GM21619 (cell line): ENCODE results near the gene LMTK3.

Experiments
- ATAC-seq: cut with Tn5 transposase; IDR thresholded peaks from one replicate; pipeline ENCODE4 v1.9.1; 2021; ENCODE audit not compliant: unreplicated experiment

Gene LMTK3

DNA sequence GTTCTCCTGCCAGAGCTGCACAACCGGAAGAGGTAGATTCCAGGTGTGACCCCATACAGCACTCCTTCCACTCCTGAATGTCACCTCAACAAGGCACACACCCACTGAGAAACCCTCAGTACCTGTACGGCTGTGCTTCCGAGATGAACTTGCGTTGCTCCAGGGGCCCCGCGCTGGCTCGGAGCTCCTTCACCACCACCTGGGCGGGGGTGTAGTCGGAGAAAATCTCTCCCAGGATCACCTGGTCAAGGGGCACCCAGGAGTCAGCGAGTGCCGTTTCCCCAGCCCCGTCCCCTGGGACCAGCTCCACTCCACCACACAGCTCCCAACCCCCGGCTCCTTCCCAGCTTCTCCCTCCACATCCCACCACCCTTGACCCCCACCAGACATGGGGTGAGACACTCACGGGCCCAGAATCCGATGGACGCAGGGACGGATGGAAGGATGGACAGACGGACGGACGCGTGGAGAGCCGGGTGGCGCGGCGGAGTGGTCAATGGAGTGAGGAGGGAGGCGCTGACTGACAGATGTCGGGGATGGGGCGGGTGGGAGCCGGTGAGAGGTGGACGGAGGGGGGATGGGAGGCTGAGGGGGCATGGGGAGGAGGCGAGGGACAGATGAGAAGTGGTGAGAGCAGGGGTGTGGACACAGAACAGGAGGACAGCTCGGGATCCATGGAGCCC is 2.8 kb downstream of the LMTK3 start:
- no peak for ATAC-seq

DNA sequence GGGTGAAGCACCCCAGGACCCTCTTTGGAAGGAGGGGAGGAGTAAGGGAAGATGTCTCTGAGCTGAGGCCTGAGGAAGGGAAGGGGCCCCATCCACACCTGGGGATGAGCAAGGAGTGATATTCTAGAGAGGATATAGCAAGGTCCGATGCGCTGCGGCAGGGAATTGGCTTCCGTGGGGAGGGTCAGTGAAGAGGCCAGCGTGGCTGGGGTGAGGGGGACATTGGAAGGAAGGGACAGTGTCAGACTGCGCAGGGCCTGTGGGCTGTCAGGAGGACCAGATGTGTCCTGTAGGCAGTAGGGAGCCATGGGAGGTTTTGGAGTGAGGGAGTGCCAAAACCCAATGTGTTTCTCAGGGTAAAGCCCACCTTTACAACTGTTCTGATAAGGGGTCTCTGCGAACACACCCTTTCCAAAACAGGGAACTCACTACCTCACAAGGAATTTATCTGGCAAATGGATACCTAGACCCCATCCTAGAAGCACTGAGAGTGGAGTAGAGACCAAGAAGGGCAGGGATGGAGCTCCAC is 3.7 kb downstream of the LMTK3 start:
- ATAC-seq, result no peak

DNA sequence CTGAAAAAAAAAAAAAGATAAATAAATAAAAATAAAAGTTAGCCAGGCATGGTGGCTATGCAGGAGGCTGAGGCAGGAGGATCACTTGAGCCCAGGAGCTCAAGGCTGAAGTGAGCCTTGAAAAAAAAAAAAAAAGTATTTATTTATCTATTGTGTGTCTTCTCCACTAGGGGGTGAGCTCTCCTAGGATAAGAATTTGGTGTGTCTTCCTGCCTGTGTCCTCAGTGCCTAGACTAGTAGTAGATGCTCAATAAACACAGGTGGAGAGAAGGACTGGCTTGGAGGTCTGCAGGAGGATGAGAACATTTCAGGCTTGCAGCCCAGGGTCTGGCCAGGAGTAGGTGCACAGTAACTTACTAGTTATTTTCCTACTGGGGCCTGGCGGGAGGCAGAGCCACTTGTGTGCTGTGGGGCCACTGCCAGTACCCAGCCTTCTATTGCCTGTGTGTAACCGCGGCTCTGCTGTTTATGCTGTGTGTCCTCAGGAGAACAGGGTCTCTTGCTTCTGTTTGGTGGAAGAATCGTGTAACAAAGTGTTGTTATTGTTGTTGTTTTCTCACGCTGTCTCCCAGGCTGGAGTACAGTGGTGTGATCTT is 5.4 kb downstream of the LMTK3 start:
- ATAC-seq, result no peak

DNA sequence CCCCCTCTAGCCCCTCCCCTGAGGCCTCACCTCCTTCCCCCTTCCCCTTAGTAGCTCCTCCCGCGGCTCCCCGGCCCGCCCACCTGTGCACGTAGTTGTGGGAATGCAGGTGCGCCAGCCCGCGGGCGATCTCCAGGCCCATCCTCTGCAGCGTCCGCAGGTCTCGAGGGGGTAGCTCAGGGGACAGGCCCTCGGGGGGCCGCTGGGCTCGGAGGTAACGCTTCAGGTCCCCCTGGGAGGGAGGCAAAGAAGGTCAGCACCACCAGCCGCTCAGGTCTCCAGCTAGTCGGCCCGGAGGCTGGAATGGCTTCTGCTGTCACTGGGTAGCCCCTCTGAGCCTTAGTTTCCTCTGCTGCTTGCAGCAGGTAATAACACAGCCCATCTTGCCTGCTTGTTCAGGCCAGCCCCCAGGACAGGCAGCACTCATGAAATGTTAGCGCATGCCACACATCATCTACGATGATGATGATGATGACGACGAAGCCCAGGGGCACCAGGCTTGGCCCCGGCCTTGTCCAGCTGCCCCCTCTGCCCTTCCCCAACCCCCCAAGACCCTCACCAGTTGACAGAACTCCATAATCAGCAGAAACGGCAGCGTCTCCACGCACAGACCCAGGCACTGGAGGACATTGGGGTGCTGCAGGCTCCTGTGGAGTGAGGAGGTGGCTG is 9.2 kb downstream of the LMTK3 start:
- no peak for ATAC-seq

DNA sequence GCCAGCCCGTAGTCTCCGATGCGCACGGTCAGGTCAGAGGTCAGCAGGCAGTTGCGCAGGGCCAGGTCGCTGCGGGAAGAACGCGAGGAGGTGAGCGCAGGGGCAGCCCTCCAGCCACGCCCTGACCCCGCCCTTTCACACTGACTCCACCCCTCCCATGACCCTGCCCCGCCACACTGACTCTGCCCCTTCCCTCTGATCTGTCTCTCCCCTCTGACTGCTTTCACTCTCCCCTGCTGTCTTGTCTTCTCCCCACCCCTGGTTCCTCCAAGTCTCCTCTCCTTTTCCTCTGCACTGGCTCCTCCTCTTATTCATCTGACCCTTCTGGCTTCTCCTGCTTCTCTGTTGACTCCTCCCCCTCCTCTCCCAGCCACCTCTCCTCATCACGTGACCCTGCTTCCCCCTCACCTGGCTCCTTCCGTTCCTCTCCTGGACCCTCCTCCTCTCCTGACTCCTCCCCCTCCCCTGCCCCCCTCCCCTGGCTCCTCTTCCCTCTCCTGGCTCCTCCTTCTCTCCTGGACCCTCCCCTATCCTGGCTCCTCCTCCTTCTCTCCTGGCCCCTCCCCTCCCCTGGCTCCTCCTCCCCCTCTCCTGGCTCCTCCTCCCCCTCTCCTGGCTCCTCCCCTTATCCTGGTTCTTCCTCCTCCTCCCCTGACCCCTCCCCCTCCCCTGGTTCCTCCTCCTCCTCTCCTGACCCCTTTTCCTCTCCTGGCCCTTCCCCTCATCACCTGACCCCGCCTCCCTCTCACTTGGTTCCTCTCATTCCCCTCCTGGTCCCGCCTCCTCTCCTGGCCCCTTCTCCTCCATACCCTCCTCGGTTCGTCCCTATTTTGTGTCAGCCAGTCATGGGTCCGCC is 9.9 kb downstream of the LMTK3 start:
- ATAC-seq, result no peak

DNA sequence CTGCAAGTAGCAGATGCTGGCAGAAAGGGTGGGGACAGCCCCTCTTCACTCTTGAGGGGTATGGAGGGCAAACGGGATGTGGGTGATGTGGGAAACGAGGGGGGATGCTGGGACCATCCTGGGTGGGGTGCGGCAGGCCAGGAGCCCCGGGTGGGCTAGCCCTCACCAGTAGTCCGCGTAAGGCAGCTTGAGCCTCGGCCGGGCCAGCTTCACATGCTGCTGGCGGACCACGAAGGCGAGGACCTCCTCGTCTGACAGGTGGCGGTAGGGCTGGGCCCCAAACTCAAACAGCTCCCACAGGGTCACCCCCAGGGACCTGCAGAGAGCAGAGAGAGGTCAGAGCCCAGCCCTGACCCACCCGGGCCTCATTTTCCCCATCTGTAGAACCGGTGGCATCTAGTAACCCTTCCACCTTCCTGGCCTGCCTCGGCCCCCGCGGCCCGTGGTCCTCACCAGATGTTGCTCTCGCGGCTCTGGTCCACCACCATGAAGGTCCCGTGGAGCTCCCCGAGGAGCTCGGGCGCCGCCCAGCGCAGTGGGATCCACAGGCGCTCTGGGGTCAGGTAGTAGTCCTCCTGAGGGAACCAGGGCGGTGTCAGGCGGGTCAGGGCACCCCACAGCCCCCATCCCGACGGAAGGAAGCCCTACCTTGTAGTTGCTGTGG is 10.7 kb downstream of the LMTK3 start:
- no peak for ATAC-seq

DNA sequence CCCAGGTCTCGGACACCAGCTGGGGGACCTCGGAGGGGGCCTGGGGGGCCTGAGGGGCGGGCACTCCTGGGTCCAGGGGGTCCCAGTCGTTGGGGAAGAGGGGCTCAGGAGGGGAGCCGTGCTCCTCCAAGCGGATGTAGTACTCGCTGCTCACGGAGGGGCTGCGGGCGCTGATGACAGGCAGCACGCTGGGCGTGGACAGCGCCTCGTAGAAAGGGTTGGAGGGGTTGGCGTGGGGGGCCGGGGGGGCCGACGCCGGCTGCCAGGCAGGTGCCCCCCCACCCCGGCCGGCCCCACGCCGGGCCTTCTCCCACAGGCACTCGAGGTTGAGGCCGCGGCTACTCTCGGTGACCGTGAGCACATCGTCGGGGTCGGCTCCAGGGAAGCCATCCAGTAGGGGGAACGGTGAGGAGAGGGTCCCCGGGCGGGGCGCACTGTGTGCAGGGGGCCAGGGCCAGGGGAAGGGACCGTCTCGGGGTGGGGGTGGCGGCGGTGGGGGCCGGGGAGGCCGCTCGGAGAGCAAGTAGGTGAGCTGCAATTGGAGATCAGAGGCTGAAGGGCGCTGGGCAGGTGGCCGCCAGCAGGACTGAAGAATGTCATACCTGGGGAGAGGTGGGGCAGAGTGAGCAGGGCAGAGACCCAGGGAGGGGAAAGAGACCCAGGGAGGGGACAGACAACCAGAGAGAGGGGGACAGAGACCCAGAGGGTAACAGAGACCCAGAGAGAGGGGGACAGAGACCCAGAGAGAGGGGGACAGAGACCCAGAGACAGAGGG is 12.1 kb downstream of the LMTK3 start:
- ATAC-seq, result no peak

DNA sequence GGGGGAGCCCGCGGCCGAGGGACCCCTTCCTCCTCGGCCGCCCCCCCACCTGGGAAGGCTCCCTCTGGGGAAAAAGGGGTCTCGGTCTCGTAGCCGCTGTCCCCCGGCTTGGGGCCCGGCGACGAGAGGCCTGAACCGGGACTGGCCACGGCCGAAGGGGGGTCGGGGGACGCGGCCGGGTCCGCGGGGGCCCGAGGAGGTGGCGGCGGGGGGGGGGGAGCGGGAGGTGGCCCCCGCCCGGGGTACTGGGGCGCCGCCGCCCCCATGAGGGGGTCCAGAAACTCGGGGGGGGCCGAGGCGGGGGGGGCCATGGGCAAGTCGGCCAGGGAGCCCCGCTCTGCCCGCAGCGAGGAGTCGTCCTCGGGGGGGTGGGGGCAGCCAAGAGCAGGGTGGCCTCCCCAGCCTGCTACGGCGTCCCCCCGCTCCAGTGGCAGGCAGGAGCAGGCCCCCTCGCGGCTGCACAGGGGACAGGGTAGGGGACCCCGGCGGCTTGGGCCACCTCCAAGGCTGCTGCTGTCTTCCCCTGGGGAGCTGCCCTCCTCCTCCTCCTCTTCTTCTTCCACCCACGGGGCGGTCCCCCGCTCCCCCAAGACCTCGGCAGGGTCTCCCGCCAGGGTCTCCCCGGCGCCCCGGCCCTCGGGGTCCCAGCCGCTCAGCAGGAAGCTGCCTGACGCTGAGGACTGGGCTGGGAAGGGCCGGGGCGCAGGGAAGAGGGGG is 12.9 kb downstream of the LMTK3 start:
- no peak for ATAC-seq

DNA sequence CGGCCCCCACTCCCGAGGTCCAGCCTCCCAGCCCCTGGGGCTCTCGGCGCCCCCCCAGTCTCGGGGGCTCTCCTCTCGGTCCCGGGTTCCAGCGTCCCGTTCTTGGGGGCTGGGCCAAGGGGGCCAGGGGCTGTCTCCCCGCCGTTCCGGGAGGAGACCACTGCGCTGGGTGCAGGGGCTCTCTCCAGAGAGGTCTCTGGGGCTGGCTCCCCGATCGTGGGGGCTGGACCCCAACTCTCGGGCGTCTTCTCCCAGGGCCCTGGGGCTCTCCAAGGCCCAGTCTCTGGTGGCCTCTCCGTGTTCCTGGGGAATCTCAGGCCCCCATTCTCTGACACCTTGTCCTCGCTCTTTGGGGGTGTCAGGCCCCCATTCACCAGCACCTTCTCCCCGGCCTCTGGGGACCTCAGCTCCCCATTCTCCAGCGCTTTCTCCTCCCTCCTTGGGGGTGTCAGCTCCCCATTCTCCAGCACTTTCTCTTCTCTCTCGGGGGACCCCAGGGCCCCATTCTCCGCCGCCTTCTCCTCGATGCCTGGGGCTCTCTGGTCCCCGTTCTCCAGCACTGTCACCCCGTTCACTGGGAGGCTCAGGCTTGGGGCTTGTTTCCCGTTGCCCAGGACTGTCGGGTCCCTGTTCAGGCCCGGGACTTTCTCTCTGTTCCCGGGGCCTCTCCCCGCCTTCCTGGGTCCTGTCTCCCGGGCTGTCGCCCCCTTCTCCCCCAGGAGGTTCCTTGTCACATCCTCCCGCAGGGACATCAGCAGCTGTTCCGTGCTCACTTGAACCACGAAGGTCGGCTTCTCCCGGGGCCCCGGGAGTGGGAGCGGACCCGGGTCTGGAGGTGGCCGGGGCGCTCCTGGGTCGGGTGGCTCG is 13.7 kb downstream of the LMTK3 start:
- ATAC-seq, result no peak

DNA sequence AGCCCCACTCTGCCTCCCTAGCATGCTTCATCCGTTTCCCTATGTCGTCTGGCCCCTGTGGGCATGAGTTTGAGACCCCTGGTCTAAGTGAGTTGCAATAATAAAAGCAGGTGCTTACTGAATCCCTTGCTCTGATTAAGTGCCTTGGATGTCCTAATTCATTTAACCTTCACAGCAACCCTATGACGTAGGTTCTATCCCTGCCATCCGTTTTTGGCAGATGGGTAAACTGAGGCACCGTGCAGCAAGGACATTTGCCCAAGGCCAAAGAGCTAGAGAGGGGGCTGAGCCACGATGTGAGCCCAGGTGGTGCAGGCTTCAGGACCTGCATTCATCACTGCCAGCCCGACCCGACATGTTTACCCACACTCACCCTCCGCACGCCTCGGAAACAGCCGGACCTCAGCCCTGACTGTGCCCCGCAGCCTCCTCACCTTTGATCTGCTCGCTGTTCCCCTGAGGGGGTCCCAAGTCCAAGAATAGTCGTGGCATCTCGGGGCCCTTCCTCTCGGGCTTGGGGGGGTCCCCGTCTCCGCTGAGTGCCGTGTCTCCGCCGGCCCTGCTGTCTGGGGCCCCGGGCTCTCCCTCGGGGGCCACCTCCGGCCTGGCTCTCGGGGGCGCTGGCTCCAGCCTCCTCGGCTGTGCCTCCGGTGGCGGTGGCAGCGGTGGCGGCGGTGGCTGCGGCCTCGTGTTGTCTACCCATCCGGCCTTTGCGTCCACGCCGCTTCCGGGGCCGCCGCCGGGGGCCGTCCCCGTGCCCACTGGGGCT is 14.5 kb downstream of the LMTK3 start:
- ATAC-seq, result no peak

DNA sequence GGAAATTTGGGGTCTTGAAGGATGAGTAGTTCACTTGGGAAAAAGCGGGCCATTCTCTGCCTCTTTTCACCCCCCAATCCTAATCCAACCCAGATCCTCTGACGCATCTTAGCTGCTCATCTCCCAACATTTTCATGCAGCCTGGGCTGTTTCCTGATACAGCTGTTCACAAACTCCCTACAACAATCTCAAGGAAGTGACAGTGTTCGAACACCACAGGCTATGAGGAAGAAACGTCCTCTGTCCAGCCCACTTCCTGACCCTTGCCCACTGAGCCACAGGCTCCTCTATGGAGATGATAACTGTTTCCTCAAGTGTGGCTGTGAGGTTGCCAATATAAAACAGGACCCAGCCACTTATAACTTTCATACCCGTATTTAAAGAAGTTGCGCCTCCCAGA is 16.2 kb downstream of the LMTK3 start:
- ATAC-seq, result no peak

DNA sequence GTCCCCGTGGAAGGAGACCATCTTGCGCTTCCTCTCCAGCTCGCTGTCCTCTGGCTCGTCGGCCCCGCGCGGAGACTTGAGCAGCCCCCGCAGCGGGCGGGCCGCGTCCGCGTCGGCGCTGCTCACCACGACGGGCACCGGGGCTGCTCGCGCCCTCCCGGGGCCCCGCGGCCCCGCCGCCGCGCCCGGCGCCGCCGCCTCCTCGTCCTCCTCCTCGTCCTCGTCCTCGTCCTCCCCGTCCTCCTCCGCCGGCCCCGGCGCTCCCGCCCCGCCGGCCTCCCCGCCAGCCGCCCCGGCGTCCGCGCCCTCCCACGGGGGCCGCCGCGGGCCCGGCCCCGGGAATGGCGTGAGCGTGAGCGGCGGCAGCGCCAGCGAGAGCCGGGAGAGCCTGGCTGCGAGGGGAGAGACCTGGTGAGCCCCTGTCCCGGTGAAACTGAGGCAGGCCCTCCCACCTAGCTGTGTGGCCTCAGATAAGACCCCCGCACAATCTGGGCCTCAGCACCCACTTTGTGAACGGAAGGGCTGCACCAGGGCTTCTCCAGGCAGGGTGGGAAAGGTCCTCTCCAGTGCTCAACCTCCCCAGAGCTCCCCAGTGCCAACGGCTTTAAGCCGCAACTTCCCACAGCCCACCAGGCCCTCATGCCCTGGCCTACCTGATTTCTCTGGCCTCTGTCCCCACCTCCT is 17.8 kb downstream of the LMTK3 start:
- no peak for ATAC-seq

DNA sequence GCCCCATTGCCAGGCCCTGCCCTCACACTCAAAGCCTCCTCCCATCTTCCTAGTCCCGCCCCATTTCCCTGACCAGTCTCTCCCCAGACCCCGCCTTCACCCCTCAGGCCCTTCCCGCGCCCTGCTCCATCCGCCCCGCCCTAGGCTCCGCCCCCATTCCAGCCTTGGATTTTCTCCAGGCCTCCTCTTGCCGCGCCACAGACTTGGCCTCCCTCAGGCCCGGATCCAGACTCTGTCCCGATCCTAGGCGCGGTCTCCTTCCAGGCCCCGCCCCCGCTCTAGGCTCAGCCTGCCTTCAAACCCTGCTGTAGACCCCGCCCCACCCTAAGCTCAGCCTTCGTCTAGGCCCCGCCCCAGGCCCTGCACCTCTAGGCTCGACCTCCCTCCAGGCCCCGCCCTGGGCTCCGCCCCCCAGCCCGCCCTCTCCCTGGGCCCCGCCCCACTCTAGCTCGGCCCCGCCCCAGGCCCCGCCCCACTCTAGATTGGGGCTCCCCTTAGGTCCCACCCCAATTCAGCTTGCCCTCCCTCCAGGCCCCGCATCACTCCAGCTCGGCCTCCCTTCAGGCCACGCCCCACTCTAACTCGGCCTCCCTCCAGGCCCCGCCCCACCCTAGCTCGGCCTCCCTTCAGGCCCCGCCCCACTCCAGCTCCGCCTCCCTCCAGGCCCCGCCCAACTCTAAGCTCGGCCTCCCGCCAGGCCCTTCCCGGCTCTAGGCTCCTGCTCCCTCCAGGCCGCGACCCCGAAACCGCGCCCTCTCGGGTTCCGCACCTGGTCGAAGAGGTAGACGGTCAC is 18.5 kb downstream of the LMTK3 start:
- peak; percentile 50 for ATAC-seq

DNA sequence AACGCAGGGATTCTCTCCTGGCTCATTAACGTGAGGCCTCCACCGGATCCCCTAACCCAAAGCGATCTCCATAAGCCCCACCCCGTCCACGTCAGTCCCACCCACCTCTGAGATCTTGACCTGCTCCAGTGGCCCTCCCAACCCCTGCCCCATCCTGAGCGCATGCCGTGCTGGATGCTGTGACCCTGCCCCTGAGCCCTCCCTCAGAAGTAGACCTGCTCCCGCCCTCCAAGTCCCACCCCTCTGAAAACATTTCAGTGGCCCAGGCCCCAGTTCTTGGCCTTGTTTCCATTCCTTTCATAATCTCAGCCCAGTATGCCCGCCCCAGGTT is 19.9 kb downstream of the LMTK3 start:
- ATAC-seq, result no peak

DNA sequence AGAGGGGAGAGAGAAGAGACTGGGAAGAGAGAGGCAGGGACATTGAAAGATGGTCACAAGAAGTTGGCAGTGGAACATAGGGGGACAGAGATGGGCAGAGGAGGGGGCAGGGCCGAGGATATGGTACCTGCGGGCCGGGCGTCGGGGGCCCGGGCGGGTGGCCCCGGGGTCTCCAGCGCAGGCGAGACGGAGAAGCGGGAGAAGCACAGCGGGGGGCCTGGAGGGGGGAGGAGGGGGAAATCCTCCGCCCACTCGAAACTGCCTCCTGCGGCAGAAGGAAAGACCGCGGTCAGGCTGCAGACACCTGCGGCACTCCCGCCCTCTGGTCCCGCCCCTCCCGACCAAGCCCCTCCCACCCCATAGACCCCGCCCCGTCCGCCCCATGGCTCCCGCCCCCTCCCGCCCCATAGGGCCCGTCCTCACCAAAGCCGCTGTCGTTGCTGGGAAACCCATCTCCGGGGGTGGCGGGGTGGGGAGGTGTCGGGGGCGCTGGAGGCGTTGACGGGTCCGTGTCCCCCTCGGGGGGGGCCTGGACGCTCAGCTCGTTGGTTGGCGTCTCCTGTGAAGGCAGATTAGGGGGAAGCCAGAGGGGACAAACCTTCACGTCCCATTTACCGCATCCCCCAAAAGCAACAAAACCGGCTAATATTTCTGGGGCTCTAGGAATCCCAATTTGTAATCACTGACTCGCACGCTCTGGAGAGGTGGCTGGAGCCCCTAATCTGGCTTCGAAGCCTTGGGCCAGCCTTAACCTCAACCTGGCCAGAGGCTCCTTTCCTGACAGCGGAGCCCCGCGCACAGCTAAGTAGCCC is 20.4 kb downstream of the LMTK3 start:
- no peak for ATAC-seq
